GM18511 (cell line): ENCODE results near the gene KRT16.
A peak's percentile ranks its signal among the peaks of the same experiment; 100 is the strongest.
"Not testable (repeated sequence)": the region's sequence is repeated elsewhere in the genome, so short reads cannot be mapped to it uniquely, and the experiment has no call there.

Experiments
- ATAC-seq: cut with Tn5 transposase; IDR thresholded peaks from one replicate; pipeline ENCODE4 v1.9.1; 2021; ENCODE audit warnings: mild to moderate bottlenecking, moderate library complexity; ENCODE audit not compliant: unreplicated experiment

KRT16 gene

GRCh38 chr17:41647940-41648410, 35.4 kb upstream of the KRT16 start:
- peak; percentile 60 for ATAC-seq

GRCh38 chr17:41647038-41647813, 34.7 kb upstream of the KRT16 start:
- ATAC-seq = no peak

- ATAC-seq = no peak
Observed at GRCh38 chr17:41642252-41643156, 29.9 kb upstream of the KRT16 start.

- not testable (repeated sequence) for ATAC-seq
Observed at GRCh38 chr17:41640596-41640995, 28.0 kb upstream of the KRT16 start.

- no peak for ATAC-seq
Observed at GRCh38 chr17:41639492-41640473, 27.2 kb upstream of the KRT16 start.

- ATAC-seq = no peak
Observed at GRCh38 chr17:41638941-41639340, 26.4 kb upstream of the KRT16 start.

GRCh38 chr17:41638194-41638593, 25.6 kb upstream of the KRT16 start:
- ATAC-seq = no peak

GRCh38 chr17:41636652-41637051, 24.1 kb upstream of the KRT16 start:
- ATAC-seq = no peak

GRCh38 chr17:41635121-41636097, 22.8 kb upstream of the KRT16 start:
- ATAC-seq = no peak

- no peak for ATAC-seq
Observed at GRCh38 chr17:41634639-41635038, 22.1 kb upstream of the KRT16 start.

- ATAC-seq = no peak
Observed at GRCh38 chr17:41633556-41634199, 21.1 kb upstream of the KRT16 start.

GRCh38 chr17:41632482-41633105, 20.0 kb upstream of the KRT16 start:
- ATAC-seq = no peak

- no peak for ATAC-seq
Observed at GRCh38 chr17:41631898-41632285, 19.3 kb upstream of the KRT16 start.

- ATAC-seq = no peak
Observed at GRCh38 chr17:41631025-41631897, 18.7 kb upstream of the KRT16 start.

- ATAC-seq = no peak
Observed at GRCh38 chr17:41629826-41630670, 17.5 kb upstream of the KRT16 start.

- no peak for ATAC-seq
Observed at GRCh38 chr17:41629316-41629715, 16.7 kb upstream of the KRT16 start.
